GM23248 (cell line): ENCODE data around the gene ARHGAP23. TPM values are rescaled to one million over a fixed set of nuclear protein-coding genes. Genes with fewer than 3 reads are reported as not detected.
"Not testable (repeated sequence)": the region's sequence is repeated elsewhere in the genome, so short reads cannot be mapped to it uniquely, and the experiment has no call there.

Source experiments
- DNase-seq: peaks from one replicate; pipeline ENCODE4 v3.0.0-alpha.2; 2015
- H2AFZ ChIP-seq: fragments of 200-600 bp; sonication (generic); 2 replicates; pipeline ENCODE4 v1.6.1; 2016; ENCODE audit warnings: antibody characterized with exemption
- H3F3A ChIP-seq: fragments of 200-600 bp; sonication (generic); 2 replicates; pipeline ENCODE4 v1.6.1; 2016; ENCODE audit warnings: mild to moderate bottlenecking, antibody characterized with exemption, mixed run types; ENCODE audit not compliant: insufficient read depth
- H3K27ac ChIP-seq: fragments of 200-600 bp; sonication (generic); 2 replicates; pipeline ENCODE4 v1.5.1; 2016; ENCODE audit warnings: mild to moderate bottlenecking
- H3K27me3 ChIP-seq: fragments of 200-600 bp; sonication (generic); replicated peaks from 2 replicates; pipeline ENCODE4 v1.6.1; 2016; ENCODE audit warnings: mild to moderate bottlenecking; ENCODE audit not compliant: insufficient read depth
- H3K36me3 ChIP-seq: fragments of 200-600 bp; sonication (generic); 2 replicates; pipeline ENCODE4 v1.6.1; 2016; ENCODE audit warnings: low read depth, mild to moderate bottlenecking
- H3K4me1 ChIP-seq: fragments of 200-600 bp; sonication (generic); 2 replicates; pipeline ENCODE4 v1.6.1; 2016; ENCODE audit warnings: mild to moderate bottlenecking; ENCODE audit not compliant: insufficient read depth
- H3K4me2 ChIP-seq: fragments of 200-600 bp; sonication (generic); one replicate; pipeline ENCODE4 v1.6.1; 2016; ENCODE audit warnings: mild to moderate bottlenecking; ENCODE audit not compliant: unreplicated experiment
- H3K4me3 ChIP-seq: fragments of 200-600 bp; sonication (generic); 2 replicates; pipeline ENCODE4 v1.5.1; 2016; ENCODE audit warnings: mild to moderate bottlenecking
- H3K79me2 ChIP-seq: fragments of 200-600 bp; sonication (generic); 2 replicates; pipeline ENCODE4 v1.6.1; 2016; ENCODE audit warnings: mild to moderate bottlenecking; ENCODE audit not compliant: insufficient read depth
- H3K9ac ChIP-seq: fragments of 200-600 bp; sonication (generic); 2 replicates; pipeline ENCODE4 v1.6.1; 2016; ENCODE audit warnings: mild to moderate bottlenecking
- H3K9me2 ChIP-seq: fragments of 200-600 bp; sonication (generic); 2 replicates; pipeline ENCODE4 v1.6.1; 2016; ENCODE audit warnings: mixed run types, mild to moderate bottlenecking, moderate library complexity; ENCODE audit not compliant: insufficient read depth
- H3K9me3 ChIP-seq: fragments of 200-600 bp; sonication (generic); one replicate; pipeline ENCODE4 v1.6.1; 2017; ENCODE audit warnings: low read depth
- H4K20me1 ChIP-seq: fragments of 200-600 bp; sonication (generic); 2 replicates; pipeline ENCODE4 v1.6.0; 2016; ENCODE audit not compliant: insufficient read depth
- EZH2 ChIP-seq: fragments of 200-600 bp; sonication (generic); IDR thresholded peaks from 2 replicates; pipeline ENCODE4 v1.6.1; 2018; ENCODE audit warnings: antibody characterized with exemption, mild to moderate bottlenecking; ENCODE audit not compliant: insufficient read depth, poor library complexity, severe bottlenecking
- EZH2phosphoT487 ChIP-seq: fragments of 200-600 bp; sonication (generic); IDR thresholded peaks from 2 replicates; pipeline ENCODE4 v1.6.1; 2018; ENCODE audit warnings: antibody characterized with exemption, moderate library complexity, mild to moderate bottlenecking, low read depth; ENCODE audit not compliant: insufficient read depth
- WGBS, 2 experiments: methylation state at CpG; one replicate each; pipeline ENCODE4 v1.1.6; 2015 to 2017; ENCODE audit warnings: low lambda C conversion rate in 2 of 2, low coverage in 1 of 2; ENCODE audit errors: missing lambda C conversion rate in 2 of 2; 5-methylcytosine and 5-hydroxymethylcytosine counted together
- in situ Hi-C: fragments of 300-500 bp; cut with MboI; formaldehyde crosslinking; loops from 2 replicates; pipeline ENCODE4 v1.15.0; 2020
- polyA plus RNA-seq: library from polyadenylated mRNA; unstranded; fragments of >200 nt; fragmentation: Nextera tagmentation; extraction: Ambion mirVana; gene quantifications from 2 replicates; pipeline ENCODE4 v1.2.1, GENCODE V29; 2016
- total RNA-seq: library from RNA; depleted of rRNA; stranded (reverse); fragments of >200 nt; shearing (Covaris generic); gene quantifications from 2 replicates; pipeline ENCODE4 v1.2.3, GENCODE V29; 2014

The ARHGAP23 gene
- total and polyA plus RNA-seq, 2 experiments from 2014 or later = 6.6 to 69.4 TPM

DNA sequence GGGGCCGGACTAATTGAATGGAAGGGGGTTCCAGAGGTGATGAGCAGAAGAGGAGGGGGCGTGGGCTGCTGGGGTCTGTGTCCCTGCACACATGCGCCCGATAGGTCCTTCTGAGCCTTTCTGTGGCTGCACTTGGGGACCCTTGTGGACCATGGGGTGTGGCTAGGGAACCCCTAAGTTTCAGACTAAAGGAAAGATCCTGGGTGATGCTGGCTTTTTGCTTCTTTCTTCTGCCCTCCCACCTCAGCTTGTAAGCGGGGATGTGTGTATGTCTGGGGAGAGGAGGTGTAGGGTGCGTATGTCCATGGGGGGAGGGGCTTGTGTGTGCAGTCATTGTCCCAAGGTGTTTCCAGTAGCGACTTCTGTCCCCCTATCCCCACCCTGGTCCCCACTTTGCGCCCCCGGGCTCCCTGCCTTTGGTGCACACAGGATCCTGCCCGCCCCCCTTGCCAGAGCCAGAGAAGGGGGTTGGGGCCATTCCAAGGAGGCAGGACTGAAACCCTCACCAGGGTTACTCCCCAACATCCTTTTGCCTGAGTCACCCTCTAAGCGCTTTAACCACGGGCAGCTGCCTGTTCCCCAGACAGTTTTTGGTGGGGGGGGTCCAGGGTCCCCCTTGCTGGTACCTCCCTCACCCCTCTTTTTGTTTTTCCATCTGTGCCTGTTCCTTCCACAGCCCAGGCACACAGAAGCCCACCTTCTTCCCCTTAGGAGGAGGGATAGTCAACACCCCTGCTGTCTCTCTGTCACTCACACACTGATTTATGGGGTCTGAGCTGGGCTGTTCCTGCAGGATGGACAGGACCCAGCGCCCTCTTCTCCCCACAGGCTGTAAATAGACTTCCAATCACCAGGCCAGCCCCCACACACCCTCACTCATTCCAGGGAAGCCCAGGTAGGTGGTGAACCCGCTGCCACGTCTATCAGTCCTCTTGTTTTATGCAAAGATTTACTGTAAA, 83.2 kb downstream of the ARHGAP23 start:
- WGBS, 2 experiments = 62 to 68% methylated on average over 13 to 15 of the region's 15 CpGs
- DNase-seq = peak; percentile 78
- H3K79me2 ChIP-seq = no peaks in the 10 kb centered on the region
- H3K9me3 ChIP-seq = no peaks in the 10 kb centered on the region
- H4K20me1 ChIP-seq = no peaks in the 10 kb centered on the region
- H3K4me2 ChIP-seq = no peak overlapping the region
- H3K9ac ChIP-seq = no peak overlapping the region
- no peaks in the 10 kb centered on the region for H3K9me2 ChIP-seq
- no peak overlapping the region for H2AFZ ChIP-seq
- H3K27ac ChIP-seq = no peak overlapping the region
- in situ Hi-C loops = no loop called here
- no peak overlapping the region for H3K4me3 ChIP-seq
- peaks cover 14% of the 10 kb centered on the region for H3K4me1 ChIP-seq
- peaks cover 16% of the 10 kb centered on the region for H3F3A ChIP-seq
- peaks cover 13% of the 10 kb centered on the region for H3K36me3 ChIP-seq
- no peaks in the 10 kb centered on the region for H3K27me3 ChIP-seq
- TF ChIP-seq EZH2phosphoT487 (no peak), EZH2 (no peak)

DNA sequence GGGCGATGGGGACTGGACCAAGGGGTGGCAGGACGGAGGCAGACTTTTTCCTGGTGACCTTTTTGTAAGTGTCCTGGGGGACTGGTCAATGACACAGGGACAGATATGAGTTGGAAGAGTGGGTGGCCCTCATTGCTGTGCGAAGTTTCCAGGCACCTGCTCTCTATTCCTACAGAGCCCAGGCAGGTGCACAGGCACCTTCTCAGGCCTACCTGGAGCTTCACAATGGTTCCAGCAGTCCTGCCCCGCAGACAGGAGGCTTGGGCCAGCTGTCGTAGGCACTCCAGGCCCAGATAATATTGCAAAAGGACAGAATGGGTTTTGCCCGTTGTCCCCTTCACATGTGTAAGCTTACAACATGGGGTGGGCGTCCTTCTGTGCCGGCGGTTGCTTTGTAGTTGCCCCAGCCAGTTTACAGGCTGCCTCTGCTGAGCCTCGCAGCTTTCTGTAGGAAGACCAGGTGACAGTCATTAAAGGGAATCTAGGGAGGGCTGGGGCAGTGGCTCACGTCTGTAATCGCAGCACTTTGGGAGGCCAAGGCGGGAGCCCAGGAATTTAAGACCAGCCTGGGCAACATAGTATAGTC, 84.3 kb downstream of the ARHGAP23 start:
- H3K4me2 ChIP-seq = no peak overlapping the region
- H3K4me3 ChIP-seq = no peak overlapping the region
- H3K9ac ChIP-seq = no peak overlapping the region
- H4K20me1 ChIP-seq = no peaks in the 10 kb centered on the region
- H3K27ac ChIP-seq = no peak overlapping the region
- no peak for DNase-seq
- no peaks in the 10 kb centered on the region for H3K79me2 ChIP-seq
- no peak overlapping the region for H2AFZ ChIP-seq
- TF ChIP-seq EZH2phosphoT487 (no peak), EZH2 (no peak)
- WGBS, 2 experiments = 52 to 55% methylated on average over 13 of the region's 13 CpGs
- H3K36me3 ChIP-seq = peaks cover 4% of the 10 kb centered on the region; the same call in 1 of the 2 replicates
- no peaks in the 10 kb centered on the region for H3K9me2 ChIP-seq
- H3K4me1 ChIP-seq = peaks cover 14% of the 10 kb centered on the region
- in situ Hi-C loops = no loop called here
- no peaks in the 10 kb centered on the region for H3K9me3 ChIP-seq
- H3K27me3 ChIP-seq = no peaks in the 10 kb centered on the region
- peaks cover 10% of the 10 kb centered on the region for H3F3A ChIP-seq

DNA sequence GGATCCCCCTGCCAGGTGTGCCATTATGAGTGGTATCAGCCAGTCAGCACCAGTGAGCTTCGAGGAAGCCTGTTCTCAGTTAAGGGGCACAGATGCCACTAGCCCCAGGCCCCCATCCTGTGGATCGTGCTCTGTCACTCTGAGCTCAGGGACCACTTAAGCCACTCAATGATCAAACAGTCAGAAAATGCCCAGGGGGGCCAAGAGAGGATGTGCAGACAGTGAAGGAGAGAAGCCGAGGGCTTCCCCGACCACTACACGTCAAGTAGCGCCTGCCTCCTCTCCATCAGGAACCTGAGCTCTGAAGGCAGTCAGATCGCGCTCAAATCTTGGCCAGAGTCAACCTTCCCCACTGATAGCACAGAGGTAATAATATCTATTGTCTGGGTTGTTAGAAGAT, 98.3 kb downstream of the ARHGAP23 start:
- DNase-seq, H4K20me1 ChIP-seq, H2AFZ ChIP-seq, H3K4me3 ChIP-seq, H3K9me2 ChIP-seq, H3K36me3 ChIP-seq, H3K79me2 ChIP-seq, H3F3A ChIP-seq, in situ Hi-C loops, H3K27ac ChIP-seq, H3K9me3 ChIP-seq, H3K4me2 ChIP-seq, H3K4me1 ChIP-seq, H3K9ac ChIP-seq: not testable (repeated sequence)
- WGBS, 2 experiments = 56 to 62% methylated on average over 8 of the region's 8 CpGs
- peaks cover 23% of the 10 kb centered on the region for H3K27me3 ChIP-seq

DNA sequence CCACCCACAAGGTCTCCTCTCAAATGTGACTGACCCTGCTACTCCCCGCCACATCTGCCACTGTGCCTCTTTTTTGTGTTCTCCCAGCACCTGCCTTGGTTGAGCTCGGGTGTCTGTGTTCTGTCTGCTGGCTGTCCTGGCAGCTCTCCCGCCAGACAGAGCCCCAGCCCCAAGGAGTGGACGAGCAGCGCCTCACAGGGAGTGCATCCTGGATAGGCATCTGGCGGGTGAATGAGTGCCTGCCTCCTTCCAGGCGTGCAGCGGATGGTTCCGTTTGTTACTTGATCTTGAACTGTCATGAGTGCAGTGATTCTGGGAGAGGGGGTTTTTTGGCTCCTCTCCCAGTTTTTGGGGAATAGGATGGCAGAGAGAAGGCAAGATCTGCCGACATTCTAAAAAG, 99.9 kb downstream of the ARHGAP23 start:
- H3K4me3 ChIP-seq, DNase-seq, H3K4me2 ChIP-seq, H3K9me2 ChIP-seq, H3F3A ChIP-seq, H3K36me3 ChIP-seq, H3K9me3 ChIP-seq, H2AFZ ChIP-seq, H3K79me2 ChIP-seq, in situ Hi-C loops, H3K9ac ChIP-seq, H3K27ac ChIP-seq, H3K4me1 ChIP-seq, H4K20me1 ChIP-seq: not testable (repeated sequence)
- TF ChIP-seq EZH2 = peak; percentile 32
- 4 to 7% methylated on average over 10 of the region's 10 CpGs for WGBS, 2 experiments
- peaks cover 23% of the 10 kb centered on the region for H3K27me3 ChIP-seq

DNA sequence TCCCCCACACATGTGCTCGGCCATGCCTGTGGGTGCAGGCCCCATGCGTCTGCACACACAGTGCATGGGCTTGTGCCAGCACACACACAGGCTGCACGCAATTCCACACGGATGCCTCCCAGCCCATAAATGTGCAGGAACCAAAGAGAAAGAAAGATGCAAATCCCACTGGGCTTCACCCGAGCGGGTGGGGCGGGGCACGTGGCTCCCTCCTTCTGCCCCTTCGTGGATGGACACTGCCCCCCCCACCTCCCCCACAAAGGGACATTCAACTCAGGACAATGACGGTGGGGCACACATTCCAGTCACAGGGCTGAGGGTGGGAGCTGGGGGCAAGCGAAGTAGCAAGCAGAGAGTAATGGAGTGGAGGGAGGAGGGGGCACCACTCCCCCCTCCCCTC, 102.6 kb downstream of the ARHGAP23 start:
- H3K4me1 ChIP-seq, H3F3A ChIP-seq, in situ Hi-C loops, H3K9me2 ChIP-seq, H3K27ac ChIP-seq, H3K9me3 ChIP-seq, H3K4me2 ChIP-seq, DNase-seq, H3K9ac ChIP-seq, H3K36me3 ChIP-seq, H3K79me2 ChIP-seq, H2AFZ ChIP-seq, H3K4me3 ChIP-seq, H4K20me1 ChIP-seq: not testable (repeated sequence)
- WGBS, 2 experiments = 19 to 21% methylated on average over 4 to 11 of the region's 11 CpGs
- H3K27me3 ChIP-seq = peaks cover 30% of the 10 kb centered on the region

DNA sequence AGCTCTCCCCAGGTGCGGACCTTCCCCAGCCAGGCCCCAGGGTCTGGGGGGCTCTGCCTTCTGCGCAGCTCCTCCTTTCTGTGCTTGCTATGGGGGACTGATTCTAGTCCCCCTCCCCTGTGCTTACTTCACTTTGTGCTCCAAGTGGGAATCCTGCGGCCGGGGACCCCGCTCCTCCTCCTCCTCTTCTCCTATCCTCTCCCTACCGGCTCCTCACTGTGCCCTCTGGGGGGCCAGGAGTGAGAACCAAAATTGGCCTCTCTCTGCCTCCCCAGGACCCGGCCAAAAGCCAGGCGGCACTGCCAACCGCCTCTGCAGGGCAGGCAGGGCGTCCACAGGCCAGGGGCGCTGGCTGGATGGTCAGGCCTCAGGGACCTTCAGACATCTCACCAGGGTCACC, 103.5 kb downstream of the ARHGAP23 start:
- in situ Hi-C loops, H3K27ac ChIP-seq: not testable (repeated sequence)
- 30 to 36% methylated on average over 8 to 11 of the region's 11 CpGs for WGBS, 2 experiments

More for the DNA sequence above, 103.5 kb downstream of the ARHGAP23 start:
- not testable (repeated sequence) for H3K4me2 ChIP-seq, H3K4me1 ChIP-seq, H3K9me2 ChIP-seq, H3F3A ChIP-seq, H3K79me2 ChIP-seq, H2AFZ ChIP-seq, H3K4me3 ChIP-seq, DNase-seq, H3K9me3 ChIP-seq, H3K36me3 ChIP-seq, H4K20me1 ChIP-seq, H3K9ac ChIP-seq
- H3K27me3 ChIP-seq = peaks cover 37% of the 10 kb centered on the region
